RPMI8226 (cell line): ENCODE results near the gene QPRT.
"Not testable (repeated sequence)": the region's sequence is repeated elsewhere in the genome, so short reads cannot be mapped to it uniquely, and the experiment has no call there.

Experiments
- DNase-seq: peaks from one replicate; pipeline ENCODE4 v3.0.0-alpha.2; 2015

QPRT gene

GRCh38 chr16:29663016-29663806 lies 15.8 kb upstream of the QPRT start, which contains the start of gene SPN:
TSS of gene SPN (plus strand) at chr16:29663247. CDS start at chr16:29663729, 482 bp downstream.
- DNase-seq, result no peak

- no peak for DNase-seq
Measured at GRCh38 chr16:29663807-29664090, 15.2 kb upstream of the QPRT start.

GRCh38 chr16:29664091-29664921 lies 14.7 kb upstream of the QPRT start:
- DNase-seq, result no peak

GRCh38 chr16:29665294-29666077 lies 13.5 kb upstream of the QPRT start:
- no peak for DNase-seq

- DNase-seq, result not testable (repeated sequence)
Measured at GRCh38 chr16:29667322-29667610, 11.7 kb upstream of the QPRT start.

GRCh38 chr16:29667755-29668154 lies 11.2 kb upstream of the QPRT start:
- DNase-seq, result no peak

GRCh38 chr16:29668267-29668666 lies 10.7 kb upstream of the QPRT start:
- DNase-seq, result no peak

- no peak for DNase-seq
Measured at GRCh38 chr16:29673501-29673900, 5.5 kb upstream of the QPRT start.

GRCh38 chr16:29674188-29674587 lies 4.8 kb upstream of the QPRT start:
- peak; percentile 35 for DNase-seq

- DNase-seq, result peak; percentile 65
Measured at GRCh38 chr16:29675811-29676643, 3.0 kb upstream of the QPRT start.

- DNase-seq, result no peak
Measured at GRCh38 chr16:29676989-29677785, 1.8 kb upstream of the QPRT start.

- DNase-seq, result no peak
Measured at GRCh38 chr16:29680180-29680598, 1.2 kb downstream of the QPRT start.

- DNase-seq, result no peak
Measured at GRCh38 chr16:29683543-29684090, 4.6 kb downstream of the QPRT start.

GRCh38 chr16:29684679-29685078 lies 5.7 kb downstream of the QPRT start:
- no peak for DNase-seq

- no peak for DNase-seq
Measured at GRCh38 chr16:29686740-29687332, 7.9 kb downstream of the QPRT start.

- no peak for DNase-seq
Measured at GRCh38 chr16:29687755-29688154, 8.8 kb downstream of the QPRT start.

- DNase-seq, result no peak
Measured at GRCh38 chr16:29688172-29688571, 9.2 kb downstream of the QPRT start.

- DNase-seq, result not testable (repeated sequence)
Measured at GRCh38 chr16:29689490-29690351, 10.7 kb downstream of the QPRT start.

GRCh38 chr16:29692606-29693005 lies 13.6 kb downstream of the QPRT start:
- DNase-seq, result not testable (repeated sequence)
